Hematopoietic multipotent progenitor cell treated with erythropoietin and hydrocortisone succinate and interleukin-3 and kit ligand, for 8 days (in vitro differentiated cells): Measurements from ENCODE around the gene NCR2.
A peak's percentile ranks its signal among the peaks of the same experiment; 100 is the strongest.

ENCODE experiments used
- DNase-seq: peaks from one replicate; pipeline ENCODE4 v3.0.0-alpha.2; 2015

NCR2 gene

GRCh38 chr6:41367061-41367460 is 31.7 kb downstream of the NCR2 start:
- DNase-seq, result no peak

- peak; percentile 19 for DNase-seq
Measured at GRCh38 chr6:41367700-41368099, 32.3 kb downstream of the NCR2 start.

- no peak for DNase-seq
Measured at GRCh38 chr6:41370488-41371111, 35.2 kb downstream of the NCR2 start.

GRCh38 chr6:41371461-41371991 is 36.1 kb downstream of the NCR2 start:
- DNase-seq, result no peak

GRCh38 chr6:41371992-41372831 is 36.8 kb downstream of the NCR2 start:
- no peak for DNase-seq

- DNase-seq, result no peak
Measured at GRCh38 chr6:41372832-41373626, 37.6 kb downstream of the NCR2 start.

- DNase-seq, result no peak
Measured at GRCh38 chr6:41373627-41373918, 38.2 kb downstream of the NCR2 start.

- no peak for DNase-seq
Measured at GRCh38 chr6:41373919-41374617, 38.7 kb downstream of the NCR2 start.

GRCh38 chr6:41374618-41375590 is 39.5 kb downstream of the NCR2 start:
- DNase-seq, result no peak

GRCh38 chr6:41375598-41376151 is 40.3 kb downstream of the NCR2 start:
- DNase-seq, result no peak

GRCh38 chr6:41376176-41376575 is 40.8 kb downstream of the NCR2 start:
- DNase-seq, result no peak

GRCh38 chr6:41377071-41377470 is 41.7 kb downstream of the NCR2 start:
- DNase-seq, result no peak

GRCh38 chr6:41379306-41379705 is 43.9 kb downstream of the NCR2 start:
- DNase-seq, result no peak

GRCh38 chr6:41386594-41386993 is 51.2 kb downstream of the NCR2 start:
- DNase-seq, result no peak

GRCh38 chr6:41392246-41392645 is 56.8 kb downstream of the NCR2 start:
- DNase-seq, result no peak

GRCh38 chr6:41396335-41396734 is 60.9 kb downstream of the NCR2 start:
- no peak for DNase-seq

GRCh38 chr6:41399424-41399823 is 64.0 kb downstream of the NCR2 start:
- no peak for DNase-seq
